ENCODE measurements around the gene ZBTB24. TPM values are rescaled to one million over a fixed set of nuclear protein-coding genes. Genes with fewer than 3 reads are reported as not detected.

The ZBTB24 gene
- total RNA-seq, 1 donor from 2014 or later = 8.2 TPM

DNA sequence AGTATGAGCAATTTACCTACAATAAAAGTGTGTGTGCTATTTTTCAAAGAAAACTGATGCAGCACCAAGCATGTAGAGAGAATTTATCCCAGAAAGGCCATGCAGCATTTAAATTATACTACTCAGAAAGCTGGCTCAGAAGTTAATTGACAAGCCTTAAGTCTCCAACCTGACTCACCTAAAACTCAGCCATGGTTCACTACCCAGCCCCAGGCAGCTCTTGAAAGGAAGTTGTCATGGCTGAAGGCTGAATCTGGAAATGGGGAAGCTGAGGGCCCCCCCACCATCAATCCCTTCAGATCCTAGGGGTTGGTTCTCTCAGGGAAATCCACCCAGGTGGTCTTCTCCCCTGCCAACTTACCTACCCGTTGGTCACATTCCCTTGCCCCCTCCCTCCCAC, 62.3 kb downstream of the ZBTB24 start:
- TF ChIP-seq, protein P1, sequence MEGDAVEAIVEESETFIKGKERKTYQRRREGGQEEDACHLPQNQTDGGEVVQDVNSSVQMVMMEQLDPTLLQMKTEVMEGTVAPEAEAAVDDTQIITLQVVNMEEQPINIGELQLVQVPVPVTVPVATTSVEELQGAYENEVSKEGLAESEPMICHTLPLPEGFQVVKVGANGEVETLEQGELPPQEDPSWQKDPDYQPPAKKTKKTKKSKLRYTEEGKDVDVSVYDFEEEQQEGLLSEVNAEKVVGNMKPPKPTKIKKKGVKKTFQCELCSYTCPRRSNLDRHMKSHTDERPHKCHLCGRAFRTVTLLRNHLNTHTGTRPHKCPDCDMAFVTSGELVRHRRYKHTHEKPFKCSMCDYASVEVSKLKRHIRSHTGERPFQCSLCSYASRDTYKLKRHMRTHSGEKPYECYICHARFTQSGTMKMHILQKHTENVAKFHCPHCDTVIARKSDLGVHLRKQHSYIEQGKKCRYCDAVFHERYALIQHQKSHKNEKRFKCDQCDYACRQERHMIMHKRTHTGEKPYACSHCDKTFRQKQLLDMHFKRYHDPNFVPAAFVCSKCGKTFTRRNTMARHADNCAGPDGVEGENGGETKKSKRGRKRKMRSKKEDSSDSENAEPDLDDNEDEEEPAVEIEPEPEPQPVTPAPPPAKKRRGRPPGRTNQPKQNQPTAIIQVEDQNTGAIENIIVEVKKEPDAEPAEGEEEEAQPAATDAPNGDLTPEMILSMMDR (IDR thresholded peaks at IDR 0.05) = no peak
- ATAC-seq = no peak
- no peak for DNase-seq
- Histone ChIP-seq H3K4me1 (no peaks in the 10 kb centered on the region), H3K36me3 (no peaks in the 10 kb centered on the region), H3K27ac (no peak overlapping the region), H3K4me3 (no peak overlapping the region), H3K27me3 (ENCODE audit: low read depth) (no peaks in the 10 kb centered on the region), H3K9me3 (no peaks in the 10 kb centered on the region)
- intact Hi-C loops (cut with DNase I) = no loop called here

DNA sequence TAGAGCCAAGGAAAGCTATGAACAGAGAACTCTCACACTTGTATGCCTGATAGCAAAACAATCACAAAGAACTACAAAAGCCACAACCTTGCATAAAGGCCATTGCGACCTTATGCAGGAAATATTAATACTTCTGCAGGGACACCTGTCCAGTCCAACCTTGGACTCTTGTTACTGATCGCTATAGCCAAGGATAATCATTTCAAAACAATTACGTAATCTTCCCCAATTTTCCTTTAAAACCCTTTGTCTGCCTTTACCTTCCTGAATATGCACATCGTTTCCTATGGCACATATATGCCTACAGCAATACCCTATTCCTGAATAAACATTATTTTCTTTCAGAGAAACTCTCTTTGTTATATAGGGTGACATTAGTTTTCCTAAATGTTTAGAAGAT, 65.4 kb downstream of the ZBTB24 start:
- no peak overlapping the region for H3K4me3 ChIP-seq
- H3K36me3 ChIP-seq = no peaks in the 10 kb centered on the region
- H3K27me3 ChIP-seq (ENCODE audit: low read depth) = no peaks in the 10 kb centered on the region
- H3K27ac ChIP-seq = no peak overlapping the region
- ATAC-seq (no peak), DNase-seq (no peak)
- TF ChIP-seq, protein P1 (IDR thresholded peaks at IDR 0.05) = no peak
- H3K9me3 ChIP-seq = peaks cover 4% of the 10 kb centered on the region
- intact Hi-C loops (cut with DNase I) = no loop called here
- no peaks in the 10 kb centered on the region for H3K4me1 ChIP-seq

Other genes starting within 250 kb of the ZBTB24 start
- 307 TPM for gene CD164, start 100.8 kb downstream of the ZBTB24 start, total RNA-seq
- 10.6 TPM for gene PPIL6, start 42.6 kb downstream of the ZBTB24 start, total RNA-seq
- gene SMPD2, start 42.5 kb downstream of the ZBTB24 start, total RNA-seq = 13.7 TPM
- gene MICAL1, start 27.4 kb downstream of the ZBTB24 start, total RNA-seq = 79.4 TPM
- 13.9 TPM for gene AK9, start 208.0 kb upstream of the ZBTB24 start, total RNA-seq
- gene FIG4, start 208.1 kb upstream of the ZBTB24 start, total RNA-seq = 44.5 TPM

Measured in lower lobe of right lung (tissue), 2 donors.